ENCODE results near the gene MCAT. TPM values are rescaled to one million over a fixed set of nuclear protein-coding genes. Genes with fewer than 3 reads are reported as not detected.

The MCAT gene
- total RNA-seq, 1 experiment from 2014 or later, result 18.8 TPM

- Mint-ChIP-seq H3K36me3 (ENCODE audit: insufficient read depth, unreplicated experiment) (peaks cover 39% of the 10 kb centered on the region), H3K27me3 (ENCODE audit: insufficient read depth, unreplicated experiment) (no peaks in the 10 kb centered on the region), H3K4me3 (ENCODE audit: unreplicated experiment) (peak overlapping the region; percentile 74), H3K27ac (ENCODE audit: low read depth, unreplicated experiment) (no peak overlapping the region), H3K9me3 (ENCODE audit: unreplicated experiment) (no peaks in the 10 kb centered on the region), H3K4me1 (ENCODE audit: insufficient read depth, unreplicated experiment) (peaks cover 20% of the 10 kb centered on the region)
- intact Hi-C loops (cut with micrococcal nuclease), result loop anchor here (5.0 kb wide), 1 partner anchor 42 kb away; the partner anchor contains the start of gene BIK
- DNase-seq (ENCODE audit: unreplicated experiment), result no peak
- TF ChIP-seq CTCF (IDR thresholded peaks at IDR 0.05; ENCODE audit: unreplicated experiment), result no peak
- no TSS peak for BruUV-seq (replicated peaks)
- POLR2A ChIA-PET, result interaction anchor here (2.7 kb wide), 1 partner anchor 10 kb away, joined by 19 read pairs; no protein-coding TSS in a partner anchor
- CTCF ChIA-PET, result interaction anchor here (0.7 kb wide), 1 partner anchor 149 kb away, joined by 3 read pairs; no protein-coding TSS in a partner anchor
Measured at GRCh38 chr22:43153899-43154298, 10.7 kb upstream of the MCAT start.

DNA sequence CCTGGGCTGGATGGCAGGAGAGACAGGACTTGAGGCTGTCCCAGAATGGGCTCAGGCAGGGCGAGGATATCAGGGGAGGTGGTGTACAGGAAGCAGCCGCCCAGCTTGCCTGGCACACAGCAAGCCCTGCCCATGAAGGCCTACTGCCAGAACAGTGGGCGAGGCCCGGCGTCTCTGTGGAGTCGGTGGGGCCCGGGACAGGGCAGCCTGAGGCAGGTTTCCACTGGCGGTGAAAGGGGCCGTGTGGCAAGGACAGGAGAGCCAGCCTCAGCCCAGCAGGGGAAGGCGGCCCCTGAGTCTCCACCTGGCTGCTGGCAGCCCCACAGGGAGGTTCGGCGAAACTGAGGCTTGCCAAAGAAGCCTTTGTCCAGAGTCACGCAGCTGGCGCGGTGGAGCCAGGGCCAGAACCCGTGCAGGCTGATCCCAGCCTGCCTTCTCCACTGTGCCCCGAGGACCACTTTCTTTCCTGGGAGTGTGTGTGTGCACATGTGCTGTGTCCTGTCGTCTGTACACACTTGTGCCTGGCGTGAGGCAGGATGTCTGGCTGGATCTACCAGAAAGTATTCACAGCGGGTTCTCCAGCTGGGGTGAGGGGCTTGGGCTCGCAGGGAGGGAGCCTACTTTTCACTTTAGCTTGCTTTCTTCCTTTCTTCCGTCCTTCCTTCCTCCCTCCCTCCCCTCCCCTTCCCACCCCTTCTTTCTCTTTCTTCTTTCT is 9.3 kb upstream of the MCAT start:
- peaks cover 15% of the 10 kb centered on the region for H3K4me1 Mint-ChIP-seq (ENCODE audit: insufficient read depth, unreplicated experiment)
- POLR2A ChIA-PET, result interaction anchor here (0.7 to 3.0 kb wide), 6 partner anchors 9 to 477 kb away, joined by 4 to 23 read pairs (median 8); partner anchors contain the start of gene TTLL12
- peak overlapping the region; percentile 74 for H3K4me3 Mint-ChIP-seq (ENCODE audit: unreplicated experiment)
- CTCF ChIA-PET, result interaction anchor here (0.6 to 1.6 kb wide), 2 partner anchors 9 to 67 kb away, joined by 3 to 4 read pairs; no protein-coding TSS in a partner anchor
- no peak for TF ChIP-seq CTCF (IDR thresholded peaks at IDR 0.05; ENCODE audit: unreplicated experiment)
- BruUV-seq (replicated peaks), result no TSS peak
- H3K27me3 Mint-ChIP-seq (ENCODE audit: insufficient read depth, unreplicated experiment), result no peaks in the 10 kb centered on the region
- DNase-seq (ENCODE audit: unreplicated experiment), result peak; percentile 82
- intact Hi-C loops (cut with micrococcal nuclease), result loop anchor here (5.0 kb wide), 1 partner anchor 40 kb away; the partner anchor contains the start of gene BIK
- peak overlapping the region; percentile 1 for H3K27ac Mint-ChIP-seq (ENCODE audit: low read depth, unreplicated experiment)
- no peaks in the 10 kb centered on the region for H3K9me3 Mint-ChIP-seq (ENCODE audit: unreplicated experiment)
- H3K36me3 Mint-ChIP-seq (ENCODE audit: insufficient read depth, unreplicated experiment), result peaks cover 33% of the 10 kb centered on the region

DNA sequence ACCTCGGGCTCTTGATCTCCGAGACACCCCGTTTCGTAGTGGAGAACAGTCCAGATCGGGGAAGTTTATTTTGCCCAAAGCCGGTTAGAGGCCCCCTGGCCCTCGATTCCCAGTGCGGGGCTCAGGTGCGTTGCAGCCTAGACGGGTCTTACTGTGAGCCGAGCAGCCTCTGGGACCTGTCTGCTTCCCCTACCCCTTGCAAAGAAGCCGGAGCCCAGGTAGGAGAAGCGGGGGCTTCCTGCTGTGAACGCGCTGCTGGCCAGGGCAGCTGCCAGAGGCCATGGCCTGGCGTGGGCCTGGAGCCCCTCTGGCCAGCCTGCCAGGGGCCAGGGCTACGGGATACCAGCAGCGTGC is 8.8 kb upstream of the MCAT start:
- no TSS peak for BruUV-seq (replicated peaks)

More for the DNA sequence above, 8.8 kb upstream of the MCAT start:
- Mint-ChIP-seq H3K4me1 (ENCODE audit: insufficient read depth, unreplicated experiment) (peaks cover 15% of the 10 kb centered on the region), H3K9me3 (ENCODE audit: unreplicated experiment) (no peaks in the 10 kb centered on the region), H3K36me3 (ENCODE audit: insufficient read depth, unreplicated experiment) (peaks cover 33% of the 10 kb centered on the region), H3K4me3 (ENCODE audit: unreplicated experiment) (peak overlapping the region; percentile 74), H3K27me3 (ENCODE audit: insufficient read depth, unreplicated experiment) (no peaks in the 10 kb centered on the region), H3K27ac (ENCODE audit: low read depth, unreplicated experiment) (peak overlapping the region; percentile 1)
- POLR2A ChIA-PET, result interaction anchor here (0.7 to 3.0 kb wide), 6 partner anchors 8 to 476 kb away, joined by 4 to 23 read pairs (median 8); partner anchors contain the start of gene TTLL12
- CTCF ChIA-PET, result interaction anchor here (1.6 kb wide), 1 partner anchor 9 kb away, joined by 3 read pairs; no protein-coding TSS in a partner anchor
- DNase-seq (ENCODE audit: unreplicated experiment), result no peak
- TF ChIP-seq CTCF (IDR thresholded peaks at IDR 0.05; ENCODE audit: unreplicated experiment), result no peak
- intact Hi-C loops (cut with micrococcal nuclease), result loop anchor here (5.0 kb wide), 1 partner anchor 40 kb away; the partner anchor contains the start of gene BIK

Data from MCF 10A (cell line).